Muscle of arm (tissue), 12 donors: ENCODE data around the gene CEP44. TPM values are rescaled to one million over a fixed set of nuclear protein-coding genes. Genes with fewer than 3 reads are reported as not detected.

Source experiments
- DNase-seq: peaks from one replicate; pipeline ENCODE4 v3.0.0-alpha.2; 2013
- polyA plus RNA-seq, 12 donors: library from polyadenylated mRNA; unstranded; fragments of 120-200 nt; gene quantifications; one replicate each; pipeline ENCODE4 v1.2.1, GENCODE V29; 2013; ENCODE audit not compliant: insufficient read length in 12 of 12

Gene CEP44
- polyA plus RNA-seq, 12 donors = 10.1 to 25.8 (median 17.1) TPM; not detected in 1

- DNase-seq = no peak
Measured at GRCh38 chr4:174380699-174381439, 97.2 kb downstream of the CEP44 start.

GRCh38 chr4:174381440-174381800, 97.7 kb downstream of the CEP44 start:
- DNase-seq = no peak

Other genes starting within 250 kb of the CEP44 start
- 10 to 100 TPM in 11 of 12 donors, not detected in 1; 13.6 to 27.6 (median 16.6) TPM for gene FBXO8, start 244 bp upstream of the CEP44 start, polyA plus RNA-seq
- 10 to 100 TPM in 3 of 12 donors, 1 to 10 TPM in 8, not detected in 1; 5.1 to 23.0 (median 8.4) TPM for gene HPGD, start 238.6 kb downstream of the CEP44 start, polyA plus RNA-seq